GM21367 (cell line): ENCODE data around the gene CYTL1.

ENCODE experiments used
- ATAC-seq: cut with Tn5 transposase; IDR thresholded peaks from one replicate; pipeline ENCODE4 v1.9.1; 2021; ENCODE audit not compliant: unreplicated experiment

The CYTL1 gene

DNA sequence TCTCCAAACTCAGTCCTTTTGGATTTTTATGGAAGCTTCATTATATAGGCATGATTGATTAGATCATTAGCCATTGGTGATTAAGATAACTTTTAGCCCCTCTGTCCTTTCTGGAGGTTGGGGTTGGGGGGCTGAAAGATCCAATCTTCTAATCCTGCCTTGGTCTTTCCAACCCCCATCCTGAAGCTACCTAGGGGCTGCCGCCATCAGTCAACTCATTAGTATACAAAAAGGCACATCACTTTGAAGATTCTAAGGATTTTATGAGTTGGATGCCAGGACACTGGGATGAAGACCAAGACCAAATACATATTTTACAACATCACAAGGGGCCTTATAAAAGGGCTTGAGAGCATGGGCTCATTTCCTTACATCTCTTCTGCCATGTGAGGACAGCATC lies 47.5 kb downstream of the CYTL1 start:
- ATAC-seq: no peak

DNA sequence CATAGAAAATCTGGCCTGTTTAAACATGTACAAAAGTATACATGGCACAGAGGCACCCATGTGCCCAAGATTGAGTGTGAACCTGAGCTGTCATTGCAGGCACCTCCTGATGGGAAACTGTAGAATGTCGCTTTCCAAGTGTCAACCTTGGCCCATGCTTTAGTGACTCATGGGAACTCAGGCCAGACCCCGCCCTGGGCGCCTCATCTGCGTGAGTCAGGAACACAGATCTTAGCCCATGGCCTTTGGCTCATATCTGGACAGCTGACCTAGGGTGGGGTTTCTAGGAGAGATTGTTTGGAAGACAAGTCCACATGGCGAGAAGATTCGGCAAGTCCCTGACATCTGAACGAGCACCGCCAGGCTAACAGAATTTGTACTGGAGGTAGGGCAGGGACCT lies 50.0 kb downstream of the CYTL1 start:
- ATAC-seq: no peak

DNA sequence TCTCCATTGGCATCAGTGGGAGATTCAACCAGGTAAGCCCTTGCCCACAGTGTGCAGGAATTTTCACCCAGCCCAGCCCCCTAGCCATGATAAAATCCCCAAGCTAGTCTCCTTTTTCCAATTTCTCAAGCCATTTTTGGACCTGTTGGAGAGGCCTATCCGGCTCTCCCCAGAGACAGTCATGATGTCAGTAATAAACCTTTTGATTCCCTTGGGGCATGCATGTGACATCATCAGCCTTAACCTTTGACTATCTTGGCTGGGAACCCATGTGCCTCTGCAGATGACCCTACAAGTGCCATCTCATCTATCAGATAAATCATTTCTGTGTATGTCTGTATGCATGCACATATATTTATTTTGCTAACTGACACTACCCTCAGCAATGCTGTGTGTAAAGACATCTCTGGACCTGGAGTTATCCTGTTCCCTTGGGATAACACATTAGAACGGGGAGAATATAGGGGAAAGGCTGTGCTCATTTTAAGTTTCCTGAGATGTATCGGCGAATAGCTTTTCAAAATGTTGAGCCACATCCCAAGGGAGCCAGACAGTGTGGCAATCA lies 51.0 kb downstream of the CYTL1 start:
- ATAC-seq: no peak
